ENCODE results near the gene ITGB6.
A peak's percentile ranks its signal among the peaks of the same experiment; 100 is the strongest.

DNA sequence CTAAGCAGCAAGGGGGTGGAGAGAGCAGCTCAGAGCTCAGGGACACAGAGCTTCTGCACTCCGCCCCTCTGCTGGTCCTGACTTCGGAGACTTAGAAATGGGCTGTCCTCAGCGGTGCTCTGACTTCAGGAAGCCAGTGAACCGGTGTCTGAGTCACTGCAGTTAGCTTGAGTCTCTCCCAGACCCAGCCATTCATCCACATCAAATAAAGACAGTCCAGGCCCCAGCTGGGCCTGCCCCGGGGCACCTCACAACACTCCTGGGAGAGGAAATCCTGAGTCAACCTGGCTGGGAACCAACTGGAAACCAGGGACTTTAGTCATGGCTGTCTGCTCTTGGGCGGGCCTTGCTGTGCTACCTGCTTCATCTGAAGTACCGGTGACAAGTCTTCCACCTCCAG lies 5.4 kb upstream of the ITGB6 start:
- TF ChIP-seq, protein P1, sequence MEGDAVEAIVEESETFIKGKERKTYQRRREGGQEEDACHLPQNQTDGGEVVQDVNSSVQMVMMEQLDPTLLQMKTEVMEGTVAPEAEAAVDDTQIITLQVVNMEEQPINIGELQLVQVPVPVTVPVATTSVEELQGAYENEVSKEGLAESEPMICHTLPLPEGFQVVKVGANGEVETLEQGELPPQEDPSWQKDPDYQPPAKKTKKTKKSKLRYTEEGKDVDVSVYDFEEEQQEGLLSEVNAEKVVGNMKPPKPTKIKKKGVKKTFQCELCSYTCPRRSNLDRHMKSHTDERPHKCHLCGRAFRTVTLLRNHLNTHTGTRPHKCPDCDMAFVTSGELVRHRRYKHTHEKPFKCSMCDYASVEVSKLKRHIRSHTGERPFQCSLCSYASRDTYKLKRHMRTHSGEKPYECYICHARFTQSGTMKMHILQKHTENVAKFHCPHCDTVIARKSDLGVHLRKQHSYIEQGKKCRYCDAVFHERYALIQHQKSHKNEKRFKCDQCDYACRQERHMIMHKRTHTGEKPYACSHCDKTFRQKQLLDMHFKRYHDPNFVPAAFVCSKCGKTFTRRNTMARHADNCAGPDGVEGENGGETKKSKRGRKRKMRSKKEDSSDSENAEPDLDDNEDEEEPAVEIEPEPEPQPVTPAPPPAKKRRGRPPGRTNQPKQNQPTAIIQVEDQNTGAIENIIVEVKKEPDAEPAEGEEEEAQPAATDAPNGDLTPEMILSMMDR (IDR thresholded peaks at IDR 0.05), result no peak
- TF ChIP-seq POLR2AphosphoS5 (IDR thresholded peaks at IDR 0.05; ENCODE audit: insufficient read depth in 1 of 2, low read depth in 1 of 2) (peak; percentile 35 to 61), POLR2A (IDR thresholded peaks at IDR 0.05) (no peak)

Data from vagina (tissue), 2 donors.